Liver (tissue), 9 donors: ENCODE results near the gene SERPINA10. TPM values are rescaled to one million over a fixed set of nuclear protein-coding genes. Genes with fewer than 3 reads are reported as not detected.

Experiments used
- DNase-seq: peaks from one replicate; pipeline ENCODE4 v3.0.0-alpha.2; 2017; ENCODE audit warnings: low spot score
- H3K27ac ChIP-seq, 2 donors: one replicate each; pipeline ENCODE4 v1.7.0; 2013; ENCODE audit warnings: inconsistent platforms in 2 of 2, low read length in 2 of 2, control low read depth in 1 of 2, low read depth in 1 of 2, mild to moderate bottlenecking in 1 of 2
- H3K27me3 ChIP-seq, 4 donors: one replicate each; pipeline versions ENCODE4 v1.6.1 to v1.7.0; 2013; ENCODE audit warnings: low read length in 3 of 4, inconsistent platforms in 1 of 4, mild to moderate bottlenecking in 1 of 4, moderate library complexity in 1 of 4; ENCODE audit not compliant: control insufficient read depth in 4 of 4, insufficient read depth in 4 of 4
- H3K36me3 ChIP-seq, 4 donors: one replicate each; pipeline versions ENCODE4 v1.6.1 to v1.7.0; 2013; ENCODE audit warnings: low read length in 3 of 4, mild to moderate bottlenecking in 3 of 4, low read depth in 1 of 4, moderate library complexity in 1 of 4; ENCODE audit not compliant: control insufficient read depth in 4 of 4, insufficient read depth in 3 of 4
- H3K4me1 ChIP-seq, 4 donors: one replicate each; pipeline versions ENCODE4 v1.6.1 to v1.7.0; 2013; ENCODE audit warnings: low read length in 3 of 4, mild to moderate bottlenecking in 3 of 4, moderate library complexity in 1 of 4; ENCODE audit not compliant: control insufficient read depth in 4 of 4, insufficient read depth in 4 of 4
- H3K4me3 ChIP-seq, 3 donors: one replicate each; pipeline versions ENCODE4 v1.6.1 to v1.7.0; 2013; ENCODE audit warnings: low read length in 3 of 3, control low read depth in 1 of 3, low read depth in 1 of 3, mild to moderate bottlenecking in 1 of 3
- H3K9ac ChIP-seq, 2 donors: one replicate each; pipeline ENCODE4 v1.7.0; 2013; ENCODE audit warnings: low read length in 2 of 2, mild to moderate bottlenecking in 2 of 2, moderate library complexity in 2 of 2, control low read depth in 1 of 2, low read depth in 1 of 2
- H3K9me3 ChIP-seq, 4 donors: one replicate each; pipeline versions ENCODE4 v1.6.1 to v1.7.0; 2013; ENCODE audit warnings: low read length in 3 of 4; ENCODE audit not compliant: control insufficient read depth in 4 of 4
- EGR1 ChIP-seq, 2 donors: IDR thresholded peaks; 2 replicates each; pipeline ENCODE4 v1.6.1; 2016 to 2018; ENCODE audit warnings: antibody characterized with exemption in 2 of 2, low read depth in 2 of 2
- FOXA1 ChIP-seq: IDR thresholded peaks from 2 replicates; pipeline ENCODE4 v1.6.1; 2016; ENCODE audit warnings: antibody characterized with exemption
- FOXA2 ChIP-seq: IDR thresholded peaks from 2 replicates; pipeline ENCODE4 v1.6.1; 2016; ENCODE audit warnings: antibody characterized with exemption
- GABPA ChIP-seq, 2 donors: IDR thresholded peaks in 1 of 2; conservative IDR thresholded peaks in 1 of 2; 2 replicates each; pipeline ENCODE4 v1.6.1; 2016; ENCODE audit warnings: antibody characterized with exemption in 2 of 2, mild to moderate bottlenecking in 1 of 2, moderate library complexity in 1 of 2
- HNF4A ChIP-seq, 2 donors: conservative IDR thresholded peaks; 2 replicates each; pipeline ENCODE4 v1.6.1; 2016; ENCODE audit warnings: antibody characterized with exemption in 2 of 2, mild to moderate bottlenecking in 2 of 2
- HNF4G ChIP-seq: IDR thresholded peaks from 2 replicates; pipeline ENCODE4 v1.6.1; 2016; ENCODE audit warnings: antibody characterized with exemption
- NR2F2 ChIP-seq: IDR thresholded peaks from 2 replicates; pipeline ENCODE4 v1.6.1; 2016; ENCODE audit warnings: antibody characterized with exemption
- RAD21 ChIP-seq, 2 donors: IDR thresholded peaks; 2 replicates each; pipeline ENCODE4 v1.6.1; 2016; ENCODE audit warnings: antibody characterized with exemption in 2 of 2, mild to moderate bottlenecking in 2 of 2
- RXRA ChIP-seq, 2 donors: IDR thresholded peaks; 2 replicates each; pipeline ENCODE4 v1.6.1; 2017 to 2018; ENCODE audit warnings: antibody characterized with exemption in 2 of 2, mild to moderate bottlenecking in 1 of 2
- SP1 ChIP-seq: IDR thresholded peaks from 2 replicates; pipeline ENCODE4 v1.6.1; 2018; ENCODE audit warnings: antibody characterized with exemption, mild to moderate bottlenecking
- TAF1 ChIP-seq: conservative IDR thresholded peaks from 2 replicates; pipeline ENCODE4 v1.6.1; 2016; ENCODE audit warnings: antibody characterized with exemption, mild to moderate bottlenecking
- YY1 ChIP-seq: IDR thresholded peaks from 2 replicates; pipeline ENCODE4 v1.6.1; 2016; ENCODE audit warnings: antibody characterized with exemption, mild to moderate bottlenecking
- WGBS: extraction: QIAGEN DNeasy Blood & Tissue Kit; methylation state at CpG from one replicate; pipeline ENCODE4 v1.1.7; 2013; 5-methylcytosine and 5-hydroxymethylcytosine counted together
- polyA plus RNA-seq, 2 donors: library from polyadenylated mRNA; stranded (reverse) in 1 of 2; unstranded in 1 of 2; fragments of 200-250 nt in 1 of 2; fragments of >200 nt in 1 of 2; fragmentation: Nextera tagmentation in 1 of 2; extraction: Ambion mirVana in 1 of 2; gene quantifications; one replicate each; pipeline versions ENCODE4 v1.2.1 to v1.2.3, GENCODE V29; 2013 to 2015
- total RNA-seq, 2 donors: library from RNA; depleted of rRNA; stranded (reverse); fragments of >200 nt; gene quantifications; one replicate each; pipeline ENCODE4 v1.2.3, GENCODE V29; 2014
- TF ChIP-seq, protein P1 (sequence below): IDR thresholded peaks from 2 replicates; pipeline ENCODE4 v1.6.1; 2016; ENCODE audit warnings: antibody characterized with exemption
- TF ChIP-seq, protein P2 (sequence below): IDR thresholded peaks from 2 replicates; pipeline ENCODE4 v1.6.1; 2016; ENCODE audit warnings: antibody characterized with exemption
- TF ChIP-seq, protein P3 (sequence below): fragments of 150-350 bp; IDR thresholded peaks from 2 replicates; pipeline ENCODE4 v1.5.1; 2017; ENCODE audit warnings: improper control_type of control experiment, low read depth, low read length; ENCODE audit not compliant: missing input control
- TF ChIP-seq, protein P4 (sequence below): IDR thresholded peaks from 2 replicates; pipeline ENCODE4 v1.6.1; 2016; ENCODE audit warnings: antibody characterized with exemption
- donor health status: healthy.
- donor health status: healthy.
- donor health status: healthy.
- donor health status: healthy.
- donor health status: healthy.

The SERPINA10 gene
- total and polyA plus RNA-seq, 4 donors, result 105 to 363 (median 194) TPM

DNA sequence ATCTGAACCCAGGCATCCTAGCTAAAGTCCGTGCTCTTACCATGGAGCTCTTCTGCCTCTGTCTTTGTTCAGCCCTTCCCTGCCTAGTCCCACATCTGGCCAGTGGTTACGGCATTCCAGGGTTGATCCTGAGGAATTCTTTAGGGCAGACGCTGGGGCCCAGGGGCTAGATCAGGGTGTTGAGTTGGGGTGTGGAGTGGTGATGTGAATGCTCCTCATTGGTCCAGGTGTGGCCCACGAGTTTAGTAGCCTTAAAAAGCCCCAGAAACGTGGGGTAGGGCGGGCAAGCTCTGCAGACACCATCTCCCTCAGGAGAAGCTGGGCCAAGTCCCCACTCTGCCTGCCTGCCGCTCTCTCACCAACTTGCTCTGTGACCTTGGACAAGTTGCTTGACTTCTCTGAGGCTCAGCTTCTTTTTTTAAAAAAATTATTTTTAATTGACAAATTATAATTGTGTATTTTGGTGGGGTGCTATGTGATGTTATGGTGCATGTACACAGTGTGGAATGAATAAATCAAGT is 39.1 kb upstream of the SERPINA10 start:
- no peak for DNase-seq
- Histone ChIP-seq H3K27me3 (no peaks in the 10 kb centered on the region), H3K4me3 (no peak overlapping the region), H3K9ac (no peak overlapping the region), H3K27ac (no peak overlapping the region), H3K9me3 (no peaks in the 10 kb centered on the region), H3K4me1 (peaks cover 2 to 18% (median 13%) of the 10 kb centered on the region in 4 donors), H3K36me3 (no peaks in the 10 kb centered on the region)
- TF ChIP-seq TAF1 (no peak), SP1 (no peak), GABPA (IDR thresholded peaks at IDR 0.05 in 1 of 2, conservative IDR thresholded peaks at IDR 0.05 in 1 of 2) (no peak), FOXA1 (no peak)
- TF ChIP-seq, protein P1, sequence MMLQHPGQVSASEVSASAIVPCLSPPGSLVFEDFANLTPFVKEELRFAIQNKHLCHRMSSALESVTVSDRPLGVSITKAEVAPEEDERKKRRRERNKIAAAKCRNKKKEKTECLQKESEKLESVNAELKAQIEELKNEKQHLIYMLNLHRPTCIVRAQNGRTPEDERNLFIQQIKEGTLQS, result no peak
- TF ChIP-seq, protein P2, sequence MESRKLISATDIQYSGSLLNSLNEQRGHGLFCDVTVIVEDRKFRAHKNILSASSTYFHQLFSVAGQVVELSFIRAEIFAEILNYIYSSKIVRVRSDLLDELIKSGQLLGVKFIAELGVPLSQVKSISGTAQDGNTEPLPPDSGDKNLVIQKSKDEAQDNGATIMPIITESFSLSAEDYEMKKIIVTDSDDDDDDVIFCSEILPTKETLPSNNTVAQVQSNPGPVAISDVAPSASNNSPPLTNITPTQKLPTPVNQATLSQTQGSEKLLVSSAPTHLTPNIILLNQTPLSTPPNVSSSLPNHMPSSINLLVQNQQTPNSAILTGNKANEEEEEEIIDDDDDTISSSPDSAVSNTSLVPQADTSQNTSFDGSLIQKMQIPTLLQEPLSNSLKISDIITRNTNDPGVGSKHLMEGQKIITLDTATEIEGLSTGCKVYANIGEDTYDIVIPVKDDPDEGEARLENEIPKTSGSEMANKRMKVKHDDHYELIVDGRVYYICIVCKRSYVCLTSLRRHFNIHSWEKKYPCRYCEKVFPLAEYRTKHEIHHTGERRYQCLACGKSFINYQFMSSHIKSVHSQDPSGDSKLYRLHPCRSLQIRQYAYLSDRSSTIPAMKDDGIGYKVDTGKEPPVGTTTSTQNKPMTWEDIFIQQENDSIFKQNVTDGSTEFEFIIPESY, result no peak
- 87% methylated on average over 7 of the region's 7 CpGs for WGBS

DNA sequence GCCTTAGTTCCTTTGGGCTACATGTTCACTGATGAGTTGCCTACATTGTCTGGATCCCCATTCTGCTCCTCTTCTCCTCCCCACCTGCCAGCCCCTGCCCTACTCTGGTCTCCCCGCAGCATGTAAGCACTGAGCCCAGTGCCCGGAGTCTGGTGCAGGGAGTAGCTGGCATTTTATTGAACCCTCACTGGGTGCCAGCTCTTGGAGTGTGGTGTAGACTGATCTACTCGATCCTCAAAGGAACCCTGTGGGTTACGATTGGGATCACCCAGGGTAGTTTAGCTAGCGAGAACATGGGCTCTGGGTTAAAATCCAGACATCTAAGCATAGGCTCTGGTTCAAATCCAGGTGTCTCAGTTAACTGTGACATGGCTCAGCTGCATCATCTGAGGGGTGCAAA is 38.4 kb upstream of the SERPINA10 start:
- no peak overlapping the region for H3K9ac ChIP-seq
- H3K4me3 ChIP-seq, result no peak overlapping the region
- peak overlapping the region; percentile 29 to 49 for H3K27ac ChIP-seq
- no peak for DNase-seq
- TF ChIP-seq, protein P3, sequence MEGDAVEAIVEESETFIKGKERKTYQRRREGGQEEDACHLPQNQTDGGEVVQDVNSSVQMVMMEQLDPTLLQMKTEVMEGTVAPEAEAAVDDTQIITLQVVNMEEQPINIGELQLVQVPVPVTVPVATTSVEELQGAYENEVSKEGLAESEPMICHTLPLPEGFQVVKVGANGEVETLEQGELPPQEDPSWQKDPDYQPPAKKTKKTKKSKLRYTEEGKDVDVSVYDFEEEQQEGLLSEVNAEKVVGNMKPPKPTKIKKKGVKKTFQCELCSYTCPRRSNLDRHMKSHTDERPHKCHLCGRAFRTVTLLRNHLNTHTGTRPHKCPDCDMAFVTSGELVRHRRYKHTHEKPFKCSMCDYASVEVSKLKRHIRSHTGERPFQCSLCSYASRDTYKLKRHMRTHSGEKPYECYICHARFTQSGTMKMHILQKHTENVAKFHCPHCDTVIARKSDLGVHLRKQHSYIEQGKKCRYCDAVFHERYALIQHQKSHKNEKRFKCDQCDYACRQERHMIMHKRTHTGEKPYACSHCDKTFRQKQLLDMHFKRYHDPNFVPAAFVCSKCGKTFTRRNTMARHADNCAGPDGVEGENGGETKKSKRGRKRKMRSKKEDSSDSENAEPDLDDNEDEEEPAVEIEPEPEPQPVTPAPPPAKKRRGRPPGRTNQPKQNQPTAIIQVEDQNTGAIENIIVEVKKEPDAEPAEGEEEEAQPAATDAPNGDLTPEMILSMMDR, result no peak
- TF ChIP-seq, protein P1, result no peak
- TF ChIP-seq SP1, result no peak
- TF ChIP-seq GABPA (IDR thresholded peaks at IDR 0.05 in 1 of 2, conservative IDR thresholded peaks at IDR 0.05 in 1 of 2), result no peak
- TF ChIP-seq YY1, result no peak
- no peak for TF ChIP-seq RXRA (IDR thresholded peaks at IDR 0.05)
- TF ChIP-seq FOXA2, result no peak
- no peak for TF ChIP-seq HNF4A (conservative IDR thresholded peaks at IDR 0.05)
- H3K27me3 ChIP-seq, result no peaks in the 10 kb centered on the region
- 97% methylated on average over 5 of the region's 5 CpGs for WGBS
- no peaks in the 10 kb centered on the region for H3K9me3 ChIP-seq
- peaks cover 2 to 18% (median 13%) of the 10 kb centered on the region in 4 donors for H3K4me1 ChIP-seq
- no peaks in the 10 kb centered on the region for H3K36me3 ChIP-seq

DNA sequence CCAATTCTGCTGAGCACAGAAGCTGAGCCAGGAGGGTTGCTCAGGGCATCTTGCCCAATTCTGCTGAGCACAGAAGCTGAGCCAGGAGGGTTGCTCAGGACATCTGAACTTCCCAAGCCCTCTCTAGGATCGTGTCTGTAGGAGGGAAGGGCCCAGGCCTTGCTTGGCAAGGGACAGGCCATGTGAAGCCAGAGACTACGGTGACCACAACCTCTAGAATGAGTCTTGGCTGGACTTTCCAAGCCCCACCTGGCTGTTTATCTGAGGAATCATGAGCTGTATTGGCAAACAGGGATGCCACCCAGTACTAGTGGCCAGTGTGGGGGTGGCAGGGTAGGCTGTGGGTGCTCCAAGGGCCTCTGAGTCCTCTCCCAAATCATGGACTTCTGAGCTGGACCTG is 37.8 kb upstream of the SERPINA10 start:
- no peak for DNase-seq
- Histone ChIP-seq H3K4me1 (peaks cover 2 to 18% (median 13%) of the 10 kb centered on the region in 4 donors), H3K9me3 (no peaks in the 10 kb centered on the region), H3K9ac (no peak overlapping the region), H3K4me3 (no peak overlapping the region), H3K27me3 (no peaks in the 10 kb centered on the region), H3K27ac (peak overlapping the region; percentile 29 to 49), H3K36me3 (no peaks in the 10 kb centered on the region)
- WGBS, result 27% methylated on average over 2 of the region's 2 CpGs
- peak; percentile 13 for TF ChIP-seq SP1
- TF ChIP-seq, protein P2, result no peak
- no peak for TF ChIP-seq RAD21 (IDR thresholded peaks at IDR 0.05)
- no peak for TF ChIP-seq EGR1 (IDR thresholded peaks at IDR 0.05; ENCODE audit: low read depth in 2 of 2)
- TF ChIP-seq HNF4A (conservative IDR thresholded peaks at IDR 0.05), result peak; percentile 45 to 65
- TF ChIP-seq FOXA1, result no peak
- TF ChIP-seq, protein P3, result no peak
- TF ChIP-seq FOXA2, result no peak
- TF ChIP-seq NR2F2, result no peak
- no peak for TF ChIP-seq GABPA (IDR thresholded peaks at IDR 0.05 in 1 of 2, conservative IDR thresholded peaks at IDR 0.05 in 1 of 2)
- TF ChIP-seq, protein P4, sequence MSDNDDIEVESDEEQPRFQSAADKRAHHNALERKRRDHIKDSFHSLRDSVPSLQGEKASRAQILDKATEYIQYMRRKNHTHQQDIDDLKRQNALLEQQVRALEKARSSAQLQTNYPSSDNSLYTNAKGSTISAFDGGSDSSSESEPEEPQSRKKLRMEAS, result no peak
- no peak for TF ChIP-seq HNF4G
